ENCODE results near the gene CAMSAP1.

The CAMSAP1 gene

GRCh38 chr9:135939351-135940265, 32.3 kb upstream of the CAMSAP1 start:
- no peak for DNase-seq (ENCODE audit: low read depth in 2 of 2)

GRCh38 chr9:135937521-135938489, 30.5 kb upstream of the CAMSAP1 start:
- DNase-seq (ENCODE audit: low read depth in 2 of 2), result no peak

DNA sequence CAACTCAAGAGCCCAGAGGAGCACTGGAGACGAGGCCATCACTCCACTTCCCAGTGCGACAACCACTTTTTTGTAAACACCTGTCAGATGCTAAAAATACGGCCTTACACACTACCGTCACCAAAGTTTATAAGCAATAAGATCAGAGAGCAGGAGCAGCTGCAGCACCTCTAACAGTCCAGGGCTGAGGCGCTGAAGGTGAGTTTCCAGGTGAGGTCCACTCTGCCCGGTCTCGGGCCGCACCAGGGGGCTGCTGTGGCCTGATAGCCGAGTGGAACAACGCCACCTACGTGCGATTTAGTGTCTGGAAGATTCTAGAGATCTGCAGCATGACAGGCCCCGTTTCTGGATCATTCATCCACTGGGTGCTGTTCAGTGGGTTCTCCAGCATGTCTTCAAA, 25.8 kb upstream of the CAMSAP1 start:
- no peak for DNase-seq (ENCODE audit: low read depth in 2 of 2)

GRCh38 chr9:135932656-135933055, 25.3 kb upstream of the CAMSAP1 start:
- DNase-seq (ENCODE audit: low read depth in 2 of 2), result no peak

GRCh38 chr9:135931349-135931820, 24.0 kb upstream of the CAMSAP1 start:
- no peak for DNase-seq (ENCODE audit: low read depth in 2 of 2)

DNA sequence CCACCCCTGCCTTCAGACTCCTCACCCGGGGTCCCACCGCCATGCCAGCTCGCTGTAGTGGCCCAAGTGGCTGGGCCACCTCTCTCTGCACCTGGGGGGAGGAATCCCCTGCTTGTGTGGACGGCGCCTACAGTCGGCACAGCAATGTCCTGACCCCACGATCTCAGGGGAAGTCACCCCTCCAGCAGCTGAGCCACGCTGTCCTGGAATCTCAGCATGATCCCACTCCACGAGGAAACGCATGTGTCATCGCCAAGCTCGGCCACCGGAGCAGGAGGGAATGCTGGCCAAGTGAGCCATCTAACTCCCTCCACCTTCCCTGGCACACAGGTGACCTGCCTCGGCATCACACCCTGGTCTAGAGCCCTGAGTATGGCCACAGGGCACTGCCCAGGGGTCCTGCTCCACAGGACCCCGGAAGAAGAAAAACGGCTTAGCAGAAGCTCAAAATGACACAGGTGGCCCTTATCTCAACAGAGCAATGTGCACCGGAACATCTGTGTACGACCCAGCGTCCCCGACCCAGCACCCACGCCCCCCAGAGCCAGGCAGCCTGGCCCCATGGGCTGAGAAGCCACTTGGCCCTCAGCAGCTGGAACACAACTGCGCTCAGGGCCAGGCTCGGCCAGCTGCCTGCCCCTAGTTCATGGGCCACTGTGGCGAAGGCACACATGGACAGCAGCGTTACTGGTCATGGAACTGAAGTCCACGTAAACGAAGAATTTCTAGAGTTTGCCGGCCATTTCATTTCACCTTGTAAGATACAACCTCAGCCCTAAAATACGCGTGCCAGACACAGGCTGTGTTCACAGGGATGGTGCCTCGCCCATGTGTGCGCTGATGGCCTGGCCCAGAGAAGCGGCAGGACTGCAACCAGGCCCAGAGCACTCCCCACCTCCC, 23.4 kb upstream of the CAMSAP1 start:
- DNase-seq (ENCODE audit: low read depth in 2 of 2), result no peak

- DNase-seq (ENCODE audit: low read depth in 2 of 2), result no peak
Measured at GRCh38 chr9:135929656-135930445, 22.5 kb upstream of the CAMSAP1 start.

DNA sequence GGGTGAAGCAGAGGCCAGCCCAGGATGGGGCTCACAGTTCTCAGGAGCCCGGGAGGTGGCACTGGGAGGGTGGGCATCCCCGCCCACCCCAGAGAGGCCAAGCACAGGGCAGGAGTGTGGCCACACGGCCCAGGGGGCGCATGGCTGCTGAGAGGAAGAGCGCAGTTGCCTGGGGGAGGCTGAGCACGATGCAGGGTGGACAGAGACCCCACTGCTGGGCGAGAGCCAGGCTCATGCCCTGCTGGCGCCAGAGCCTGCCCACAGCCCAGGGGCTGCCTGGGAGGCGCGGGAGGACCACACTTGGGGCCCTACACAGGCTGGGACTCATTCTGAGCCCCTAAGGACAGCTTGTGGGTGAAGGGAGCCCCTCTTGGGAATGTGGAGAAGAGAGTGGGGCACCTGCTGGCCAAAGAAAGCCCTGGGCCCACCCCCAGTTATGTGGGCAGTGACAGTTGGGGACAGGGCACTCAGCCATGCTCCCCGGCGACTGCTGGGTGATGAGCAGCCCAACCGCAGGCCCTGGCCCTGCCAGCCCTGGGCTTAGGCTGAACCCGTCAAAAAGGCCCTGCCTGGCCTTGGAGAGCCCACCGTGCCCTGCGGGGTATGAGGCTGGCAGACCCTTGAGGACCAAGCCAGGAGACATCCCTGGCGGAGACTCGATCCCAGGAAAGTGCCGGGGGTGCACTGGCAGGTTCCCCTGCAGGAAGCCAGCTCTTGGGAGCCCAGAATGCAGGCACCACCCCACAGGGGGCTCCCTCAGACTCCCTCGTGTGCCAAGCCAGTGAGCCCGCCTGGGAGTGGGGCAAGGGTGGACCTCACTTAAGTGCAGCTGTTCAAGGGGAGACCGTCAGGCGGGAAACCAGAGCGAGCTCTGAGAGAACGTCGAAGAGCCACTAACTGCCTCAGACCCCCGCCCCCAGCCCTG, 21.6 kb upstream of the CAMSAP1 start:
- DNase-seq (ENCODE audit: low read depth in 2 of 2), result no peak

GRCh38 chr9:135928074-135928730, 20.9 kb upstream of the CAMSAP1 start:
- no peak for DNase-seq (ENCODE audit: low read depth in 2 of 2)

GRCh38 chr9:135927195-135928013, 20.1 kb upstream of the CAMSAP1 start:
- no peak for DNase-seq (ENCODE audit: low read depth in 2 of 2)

GRCh38 chr9:135926402-135927194, 19.3 kb upstream of the CAMSAP1 start:
- no peak for DNase-seq (ENCODE audit: low read depth in 2 of 2)

DNA sequence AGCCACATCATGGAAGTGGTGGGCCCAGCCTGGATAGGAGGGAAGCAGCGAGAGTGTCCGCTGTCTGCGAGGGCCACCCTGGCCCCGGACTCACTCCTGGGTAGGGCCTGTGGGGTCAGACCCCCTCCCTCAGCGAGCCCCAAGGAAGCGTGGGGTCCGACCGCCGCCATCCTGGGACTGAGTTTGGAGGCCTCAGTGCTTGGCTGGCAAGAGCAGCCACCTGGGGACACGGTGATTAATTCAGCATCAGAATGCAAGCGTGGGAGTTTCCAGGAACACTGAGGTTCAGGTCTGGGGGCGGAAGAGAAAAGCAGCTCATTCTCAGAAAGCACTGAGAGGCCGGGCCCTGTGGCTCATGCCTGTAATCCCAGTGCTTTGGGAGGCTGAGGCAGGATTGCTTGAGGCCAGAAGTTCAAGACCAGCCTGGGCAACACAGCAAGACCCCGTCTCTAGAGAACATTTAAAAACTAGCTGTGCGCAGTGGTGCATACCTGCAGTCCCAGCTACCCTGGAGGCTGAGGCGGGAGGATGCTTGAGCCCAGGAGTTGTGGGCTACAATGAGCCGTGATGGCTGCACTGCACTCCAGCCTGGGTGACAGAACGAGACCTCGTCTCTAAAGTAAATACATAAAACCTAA, 18.3 kb upstream of the CAMSAP1 start:
- no peak for DNase-seq (ENCODE audit: low read depth in 2 of 2)

DNA sequence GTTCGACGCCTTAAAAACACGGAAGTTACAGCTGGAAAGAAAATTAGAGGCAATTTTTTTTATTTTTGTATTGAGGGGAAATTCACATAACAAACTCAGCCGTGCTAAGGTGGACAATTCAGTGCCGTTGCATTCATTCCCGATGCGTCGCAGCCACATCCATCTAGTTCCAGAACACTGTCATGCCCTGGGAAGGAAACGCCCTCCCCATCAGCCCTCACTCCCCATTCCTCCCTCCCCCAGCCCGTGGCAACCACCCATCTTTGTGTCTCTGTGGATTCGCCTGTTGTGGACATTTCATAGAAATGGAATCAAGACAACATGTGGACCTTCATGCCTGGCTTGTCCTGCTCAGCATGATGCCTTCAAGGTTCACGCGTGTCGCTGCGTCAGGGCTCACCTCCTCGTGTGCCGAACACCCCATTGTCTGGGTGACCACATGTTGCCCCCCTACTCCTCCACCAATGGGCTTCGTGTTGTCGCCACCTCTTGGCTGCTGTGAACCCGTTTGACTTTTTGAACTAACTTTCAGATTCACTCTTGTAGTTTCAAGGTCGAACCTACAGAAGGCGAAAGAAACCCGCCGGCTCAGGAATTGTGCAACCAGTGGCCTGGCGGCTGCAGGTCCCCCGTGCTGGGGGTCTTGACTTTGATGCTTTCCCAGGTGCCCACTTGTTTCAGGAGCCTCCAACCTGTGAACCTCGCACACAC, 17.4 kb upstream of the CAMSAP1 start:
- no peak for DNase-seq (ENCODE audit: low read depth in 2 of 2)

- DNase-seq (ENCODE audit: low read depth in 2 of 2), result no peak
Measured at GRCh38 chr9:135923508-135923907, 16.2 kb upstream of the CAMSAP1 start.

DNA sequence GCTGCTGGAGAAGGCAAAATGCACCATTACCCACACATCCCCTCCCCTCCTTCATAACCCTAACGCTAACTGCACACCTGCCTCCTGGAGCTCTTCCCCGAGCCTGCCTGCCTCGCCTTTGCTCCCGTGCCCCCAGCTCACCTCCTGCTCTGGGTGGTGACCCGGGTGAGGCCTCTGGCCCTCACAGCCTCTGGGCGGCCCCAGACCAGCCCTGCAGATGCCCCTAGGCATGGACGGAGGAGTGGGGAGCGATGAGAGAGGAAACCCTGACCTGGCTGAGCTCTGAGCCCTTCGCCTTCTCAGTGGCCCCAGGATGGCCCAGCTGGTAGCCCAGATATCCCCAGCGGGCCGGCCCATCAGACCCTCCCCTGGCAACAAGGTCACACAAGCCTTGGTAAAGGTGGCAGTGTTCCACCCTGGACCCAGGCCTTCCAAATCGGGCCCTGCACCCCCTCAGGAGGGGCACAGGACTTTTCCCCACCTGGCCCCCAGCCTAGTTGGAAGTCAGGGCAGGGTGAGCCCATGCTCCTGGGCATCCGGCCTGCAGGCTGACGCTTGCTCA, 14.5 kb upstream of the CAMSAP1 start:
- no peak for DNase-seq (ENCODE audit: low read depth in 2 of 2)
